HG03442 (cell line): Measurements from ENCODE around the gene DNM2.
"Not testable (repeated sequence)": the region's sequence is repeated elsewhere in the genome, so short reads cannot be mapped to it uniquely, and the experiment has no call there.

Source experiments
- ATAC-seq: cut with Tn5 transposase; IDR thresholded peaks from one replicate; pipeline ENCODE4 v1.9.1; 2021; ENCODE audit warnings: mild to moderate bottlenecking, moderate library complexity; ENCODE audit not compliant: unreplicated experiment

The DNM2 gene

DNA sequence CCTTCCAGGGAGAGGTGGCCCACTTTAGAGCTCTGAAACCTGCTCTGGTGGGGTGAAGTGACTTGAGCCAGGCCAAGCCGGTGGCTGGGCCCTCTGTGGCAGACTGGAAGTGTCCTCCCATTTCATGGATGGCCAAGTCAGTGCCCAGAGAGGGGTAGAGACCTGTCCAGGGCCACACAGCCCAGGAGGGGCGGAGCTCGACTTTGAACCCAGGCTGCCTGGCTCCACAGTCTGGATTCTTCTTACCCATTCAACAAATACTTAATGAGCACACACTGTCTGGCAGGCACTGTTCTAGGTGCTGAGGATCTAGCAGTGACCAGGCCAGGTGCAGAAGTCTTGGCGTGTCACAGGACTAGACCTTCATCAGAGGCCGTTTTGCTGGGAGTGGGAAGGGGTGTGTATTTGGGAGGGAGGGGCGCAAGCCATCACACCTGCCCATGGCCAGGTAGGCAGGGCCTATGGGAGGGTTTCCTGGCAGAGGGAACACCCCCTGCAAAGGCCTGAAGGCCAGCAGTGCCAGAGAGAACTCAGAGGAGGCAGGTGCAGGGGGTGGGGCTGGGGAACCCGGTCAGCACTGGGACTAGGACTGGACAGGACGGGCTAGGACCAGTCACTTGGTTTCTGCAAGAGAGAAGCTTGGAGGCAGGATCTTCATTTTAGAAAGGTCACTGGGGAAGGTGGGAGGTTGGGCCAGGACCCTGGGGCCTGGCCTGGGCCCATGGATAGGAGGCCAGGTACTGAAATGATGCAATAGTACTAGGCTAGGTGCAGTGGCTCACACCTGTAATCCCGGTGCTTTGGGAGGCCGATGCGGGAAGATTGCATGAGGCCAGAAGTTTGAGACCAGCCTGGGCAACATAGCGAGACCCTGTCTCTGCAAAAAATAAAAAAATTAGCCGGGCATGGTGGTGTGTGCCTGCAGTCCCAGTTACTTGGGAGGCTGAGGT lies 31.8 kb downstream of the DNM2 start:
- ATAC-seq = no peak

DNA sequence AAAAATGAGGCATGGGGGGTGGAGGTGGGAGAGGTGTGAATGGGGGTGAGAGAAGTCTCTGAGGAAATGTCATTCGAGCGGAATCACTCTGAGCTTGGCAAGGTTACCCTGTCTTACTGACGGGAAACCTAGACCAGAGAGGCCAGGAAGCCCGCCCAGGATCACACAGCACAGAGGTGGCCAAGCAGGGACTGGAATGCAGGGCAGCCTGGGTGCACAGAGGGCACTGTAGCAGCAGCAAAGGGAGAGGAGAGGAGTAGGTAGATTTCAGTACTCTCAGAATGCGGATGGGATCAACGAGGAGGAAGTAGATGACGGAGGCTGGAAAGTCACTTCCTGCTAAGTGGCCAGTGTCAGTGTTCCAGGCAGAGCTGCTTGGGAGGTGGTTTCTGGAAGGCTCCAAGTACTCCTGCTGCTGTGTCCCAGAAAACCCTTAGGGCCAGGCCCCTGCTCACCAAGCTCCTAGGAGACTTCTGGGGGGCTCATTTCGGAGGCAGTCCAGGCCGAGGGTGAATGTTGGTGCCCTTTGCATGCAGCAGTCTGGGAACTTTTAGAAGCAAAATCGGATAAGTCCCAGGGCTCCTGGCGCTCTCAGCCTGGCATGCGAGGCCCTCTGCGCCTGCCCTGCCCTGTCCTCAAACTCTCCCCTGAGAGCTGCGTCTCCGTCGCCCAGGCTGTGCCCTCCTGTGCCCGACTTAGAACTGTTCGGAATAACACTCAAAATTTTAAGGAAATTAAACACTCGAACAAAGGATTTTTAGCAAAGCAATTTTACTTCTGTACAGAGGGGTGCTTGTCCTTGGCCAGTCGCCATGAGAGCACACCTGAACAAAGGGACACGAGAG lies 33.5 kb downstream of the DNM2 start:
- ATAC-seq = no peak

DNA sequence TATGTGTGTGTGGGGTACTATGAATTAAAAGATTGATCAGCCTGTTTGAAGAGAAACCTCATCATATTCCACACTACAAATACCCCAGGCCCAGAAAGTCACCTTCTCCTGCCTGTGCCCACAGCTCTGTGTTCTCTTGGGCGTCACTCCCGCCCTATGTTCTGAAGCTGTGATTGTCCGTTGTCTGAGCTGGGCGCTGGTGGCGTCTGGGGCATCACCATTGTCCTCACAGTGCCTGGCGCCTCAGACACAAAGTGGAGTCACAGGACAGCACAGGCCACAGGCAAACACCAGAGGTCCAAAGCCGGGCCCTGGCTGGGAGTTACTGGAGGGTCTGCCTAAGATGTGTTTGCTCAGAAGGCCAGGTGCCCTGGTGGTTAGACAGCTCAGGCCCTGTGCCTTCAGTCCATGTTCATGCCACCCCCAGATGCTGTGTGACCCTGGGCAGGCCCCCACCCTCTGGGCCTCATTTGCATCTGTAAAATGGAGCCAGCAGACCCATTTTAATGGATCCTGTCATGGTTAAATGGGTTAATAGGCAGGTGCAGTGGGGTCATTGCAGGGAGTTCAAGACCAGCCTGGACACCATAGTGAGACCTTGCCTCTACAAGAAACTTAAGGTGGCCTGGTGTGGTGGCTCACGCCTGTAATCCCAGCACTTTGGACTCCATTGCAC lies 34.5 kb downstream of the DNM2 start:
- ATAC-seq = no peak

DNA sequence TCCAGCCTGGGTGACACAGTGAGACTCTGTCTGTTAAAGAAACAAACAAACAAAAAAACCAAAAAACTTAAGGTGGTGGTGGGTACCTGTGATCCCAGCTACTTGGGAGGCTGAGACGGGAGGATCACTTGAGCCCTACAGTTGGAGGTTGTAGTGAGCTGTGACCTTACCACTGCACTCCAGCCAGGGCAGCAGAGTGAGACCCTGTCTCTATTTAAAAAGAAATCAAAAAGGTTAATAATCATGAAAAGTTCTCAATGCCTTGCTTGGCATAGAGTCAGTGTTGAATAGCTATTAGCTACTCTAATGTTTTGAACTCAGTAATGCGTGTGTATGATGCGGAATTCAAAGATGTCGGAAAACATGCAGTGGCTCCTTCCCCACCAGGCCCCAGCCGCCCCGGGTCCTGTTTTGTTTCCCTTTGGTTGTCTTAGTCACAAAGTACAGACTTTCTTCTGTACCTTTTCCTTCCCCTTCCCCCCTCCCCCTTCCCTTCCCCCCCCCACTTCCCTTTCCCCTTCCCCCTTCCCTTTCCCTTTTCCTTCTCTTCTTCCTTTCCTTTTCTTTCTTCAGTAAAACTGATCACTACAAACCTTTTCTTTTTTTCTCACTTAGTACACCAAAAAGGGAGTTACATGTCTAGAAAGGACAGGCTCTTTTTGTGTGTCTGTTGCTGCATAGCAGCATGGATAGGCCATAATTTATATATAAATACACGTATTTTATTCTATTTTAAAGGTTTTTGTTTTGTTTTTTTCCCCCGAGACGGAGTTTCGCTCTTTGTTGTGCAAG lies 35.2 kb downstream of the DNM2 start:
- ATAC-seq = no peak

DNA sequence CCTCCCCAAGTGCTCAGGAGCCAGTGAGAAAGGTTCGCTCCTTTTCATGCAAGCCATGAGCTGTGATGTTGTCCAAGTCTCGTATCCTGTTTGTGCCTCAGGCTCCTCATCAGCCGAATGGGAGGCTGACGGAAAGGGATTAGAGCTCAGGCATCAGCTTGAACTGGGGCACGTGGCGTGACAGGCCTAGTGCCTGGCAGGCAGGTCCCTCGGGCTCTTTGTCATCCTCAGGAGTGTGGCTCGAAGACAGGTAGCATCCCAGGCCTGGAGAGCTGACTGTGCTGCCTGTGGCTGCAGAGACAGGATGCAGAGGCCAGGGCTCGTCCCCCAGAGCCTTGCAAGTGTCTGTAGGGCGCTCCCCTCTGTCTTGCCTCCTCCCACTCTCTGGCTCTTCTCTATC lies 38.5 kb downstream of the DNM2 start:
- ATAC-seq = no peak

DNA sequence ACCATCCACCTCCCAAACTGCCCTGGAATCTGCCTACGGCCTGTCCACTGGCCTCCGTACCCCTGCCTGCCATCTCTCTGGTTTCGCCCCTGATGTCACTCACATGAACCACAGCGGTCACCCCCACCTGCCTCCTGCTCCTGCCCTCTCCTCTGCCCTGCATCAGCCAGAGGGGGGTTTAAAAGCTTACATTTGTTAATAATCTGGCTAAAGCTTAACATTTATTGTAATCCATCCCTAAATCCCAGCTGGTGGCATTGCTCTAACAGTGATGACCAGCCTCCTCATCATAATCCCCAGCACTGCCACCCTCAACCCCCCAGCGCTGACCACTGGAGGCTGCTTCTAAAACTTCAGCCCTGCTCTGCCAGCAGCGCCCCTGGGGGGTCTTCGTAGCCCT lies 38.9 kb downstream of the DNM2 start:
- no peak for ATAC-seq

DNA sequence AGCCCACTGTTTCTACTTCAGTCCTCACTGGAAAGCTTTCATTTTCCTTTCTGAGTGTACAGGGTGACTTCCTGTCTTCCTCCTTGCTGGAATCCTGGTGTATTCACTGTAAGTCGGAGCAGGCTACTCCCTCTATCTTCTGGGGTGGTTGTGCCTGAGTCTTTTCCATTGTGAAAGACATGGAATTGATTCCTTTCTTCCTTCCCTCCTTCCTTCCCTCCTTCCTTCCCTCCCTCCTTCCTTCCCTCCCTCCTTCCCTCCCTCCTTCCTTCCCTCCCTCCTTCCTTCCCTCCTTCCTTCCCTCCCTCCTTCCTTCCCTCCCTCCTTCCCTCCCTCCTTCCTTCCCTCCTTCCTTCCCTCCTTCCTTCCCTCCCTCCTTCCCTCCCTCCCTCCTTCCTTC lies 40.2 kb downstream of the DNM2 start:
- ATAC-seq = not testable (repeated sequence)

DNA sequence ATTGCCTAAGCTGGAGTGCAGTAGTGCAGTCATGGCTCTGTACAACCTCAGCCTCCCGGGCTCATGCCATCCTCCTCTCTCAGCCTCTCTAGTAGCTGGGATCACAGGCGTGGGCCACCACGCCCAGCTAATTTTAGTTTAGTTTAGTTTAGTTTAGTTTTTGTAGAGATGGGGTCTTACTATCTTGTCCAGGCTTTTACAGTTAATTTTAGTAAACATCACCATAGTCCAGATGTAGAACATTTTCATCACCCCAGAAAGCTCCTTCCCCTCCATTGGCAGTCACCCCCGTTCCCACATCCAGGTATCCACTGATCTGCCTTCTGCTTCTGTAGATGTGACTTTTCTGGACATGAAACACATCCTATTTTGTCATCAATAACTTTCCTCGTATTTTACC lies 41.1 kb downstream of the DNM2 start:
- ATAC-seq = no peak

DNA sequence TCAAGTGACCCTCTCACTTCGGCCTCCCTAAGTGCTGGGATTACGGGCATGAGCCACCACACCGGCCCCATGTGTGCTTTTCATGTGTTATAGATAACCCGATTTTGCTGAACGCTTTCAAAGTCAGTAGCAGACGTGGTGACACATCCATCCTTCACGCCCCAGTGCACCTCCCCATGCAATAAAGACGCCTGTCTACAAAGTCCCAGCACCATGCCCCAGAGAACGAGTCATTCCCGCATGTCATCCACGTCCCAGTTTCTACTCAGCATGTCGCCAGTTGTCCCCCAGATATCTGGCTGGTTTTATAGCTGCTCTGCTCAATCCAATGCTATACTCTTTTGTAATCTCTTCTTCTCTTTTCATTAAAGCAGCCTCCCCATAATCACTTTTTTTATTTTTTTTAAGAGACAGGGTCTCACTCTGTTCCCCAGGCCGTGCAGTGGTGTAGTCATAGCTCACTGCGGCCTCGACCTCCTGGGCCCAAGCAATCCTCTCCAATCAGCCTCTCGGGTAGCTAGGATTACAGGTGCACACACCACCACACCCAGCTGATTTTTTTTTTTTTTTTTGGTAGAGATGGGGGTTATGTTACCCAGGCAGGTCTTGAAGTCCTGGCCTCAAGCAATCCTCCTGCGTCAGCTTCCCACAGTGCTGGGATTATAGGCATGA lies 42.5 kb downstream of the DNM2 start:
- peak; percentile 29 for ATAC-seq

DNA sequence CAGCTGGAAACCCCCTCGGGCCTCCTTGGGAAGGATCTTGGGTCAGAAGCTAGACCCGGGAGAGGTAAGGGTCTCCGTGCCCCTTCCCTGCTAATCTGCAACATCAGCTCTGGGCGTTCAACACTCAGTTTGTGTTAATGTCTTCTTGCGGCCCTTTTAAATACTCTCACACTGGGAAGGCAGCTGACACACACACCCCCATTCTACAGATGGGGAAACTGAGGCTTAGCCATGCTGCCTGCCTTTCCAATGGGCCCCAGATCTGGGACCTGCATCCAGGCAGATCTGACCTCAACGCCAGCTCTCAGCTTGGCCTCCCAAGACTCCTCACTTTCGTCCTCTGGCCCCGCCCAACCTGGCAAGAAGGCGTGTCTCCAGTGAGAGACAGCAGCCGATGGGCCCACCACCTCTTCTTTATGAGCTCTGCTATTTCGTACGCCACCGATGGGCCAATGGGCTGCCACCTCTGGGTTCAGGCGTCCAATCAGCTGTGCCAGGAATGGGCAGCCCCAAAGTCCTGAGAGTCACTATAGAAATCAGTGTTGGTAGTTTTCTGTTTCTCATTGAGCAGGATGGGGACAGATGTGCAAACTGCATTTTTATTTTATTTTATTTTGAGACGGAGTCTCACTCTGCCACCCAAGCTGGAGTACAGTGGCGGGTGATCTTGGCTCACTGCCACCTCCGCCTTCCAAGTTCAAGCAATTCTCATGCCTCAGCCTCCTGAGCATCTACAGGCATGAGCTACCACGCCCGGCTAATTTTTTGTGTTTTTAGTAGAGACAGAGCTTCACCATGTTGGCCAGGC lies 43.8 kb downstream of the DNM2 start:
- ATAC-seq = no peak

DNA sequence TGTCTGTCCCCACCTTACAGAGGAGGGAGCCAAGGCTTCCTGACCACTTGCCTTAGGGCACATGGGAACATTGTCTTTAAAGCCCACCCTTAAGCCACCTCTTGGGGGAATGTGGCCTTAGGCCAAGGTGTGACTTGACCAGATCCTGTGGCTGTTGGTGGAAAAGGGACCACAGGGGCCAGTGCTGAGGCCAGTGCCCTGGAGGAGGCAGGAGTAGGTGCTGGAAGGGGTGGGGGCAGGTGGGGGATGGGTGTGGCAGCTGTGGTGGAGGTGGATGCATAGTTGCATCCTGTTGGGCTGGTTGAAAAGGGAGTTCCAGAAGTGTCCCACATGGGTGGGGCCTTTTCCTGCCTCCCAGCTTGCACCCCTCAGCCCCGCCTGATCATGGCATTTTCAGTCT lies 44.8 kb downstream of the DNM2 start:
- no peak for ATAC-seq

DNA sequence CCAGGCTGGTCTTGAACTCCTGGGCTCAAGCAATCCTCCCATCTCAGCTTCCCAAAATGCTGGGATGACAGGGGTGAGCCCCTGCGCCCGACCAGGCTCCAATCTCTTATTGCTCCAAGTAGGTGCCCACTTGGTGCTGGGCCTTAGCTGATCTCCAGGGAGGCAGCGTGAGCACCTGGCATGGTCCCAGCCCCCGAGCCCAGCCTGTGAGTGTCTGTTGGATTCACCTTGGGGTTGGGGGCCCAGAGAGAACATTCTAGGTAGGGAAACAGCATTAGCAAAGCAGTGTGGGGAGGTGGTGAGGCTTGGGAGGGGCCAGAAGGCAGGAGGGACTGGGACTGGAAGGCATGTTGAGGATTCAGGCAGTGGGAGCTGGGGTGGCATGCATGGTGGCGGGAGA lies 45.5 kb downstream of the DNM2 start:
- ATAC-seq = no peak

DNA sequence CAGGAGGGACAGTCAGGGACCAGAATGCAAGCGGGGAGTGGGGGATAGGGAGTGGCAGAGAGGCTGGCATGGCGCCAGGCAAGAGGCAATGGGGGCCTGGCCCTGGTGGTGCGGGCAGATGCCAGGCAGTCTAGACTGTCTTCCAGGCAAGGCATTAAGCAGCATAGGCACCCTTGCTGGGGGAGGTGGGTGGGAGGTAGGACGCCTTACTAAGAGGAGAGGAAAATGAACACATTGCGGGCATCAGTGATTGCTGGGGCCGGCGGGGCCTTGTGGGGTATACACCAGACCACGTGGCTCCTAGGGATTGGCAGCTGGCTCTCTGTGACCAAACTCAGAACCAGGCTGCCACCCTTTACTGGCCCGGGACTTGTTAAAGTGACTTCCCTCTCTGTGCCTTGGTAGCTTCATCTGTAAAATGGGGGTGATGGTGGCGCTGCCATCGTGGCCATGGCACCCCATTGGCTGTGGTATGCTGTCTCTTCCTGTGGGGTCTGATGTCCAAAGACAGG lies 46.0 kb downstream of the DNM2 start:
- ATAC-seq = no peak

DNA sequence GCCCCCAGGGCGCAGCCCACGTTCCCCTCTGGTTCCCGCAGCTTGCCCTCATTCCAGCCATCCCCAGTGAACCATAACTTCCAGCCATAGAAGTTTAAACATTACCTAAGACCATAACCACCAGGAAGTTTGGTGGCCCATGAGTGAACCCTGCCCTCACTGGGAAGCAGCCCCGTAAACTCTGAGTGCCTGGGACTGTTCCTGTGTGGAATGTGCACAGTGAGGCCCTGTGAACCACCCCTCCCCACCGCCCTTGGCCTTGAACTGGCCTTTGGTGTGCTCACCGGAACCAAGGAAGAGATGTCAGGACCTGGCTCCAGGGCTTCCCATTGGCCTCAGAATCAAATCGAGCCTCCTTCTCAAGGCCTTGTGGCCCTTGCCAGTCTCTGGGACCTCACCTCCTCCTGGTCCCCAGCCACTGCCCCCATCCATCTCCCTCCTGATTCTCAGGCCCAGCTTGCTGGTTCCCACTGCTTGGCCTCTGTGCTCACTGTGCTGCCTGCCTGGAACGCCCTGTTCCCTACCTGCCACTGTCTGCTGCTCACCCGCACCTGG lies 46.5 kb downstream of the DNM2 start:
- ATAC-seq = no peak

DNA sequence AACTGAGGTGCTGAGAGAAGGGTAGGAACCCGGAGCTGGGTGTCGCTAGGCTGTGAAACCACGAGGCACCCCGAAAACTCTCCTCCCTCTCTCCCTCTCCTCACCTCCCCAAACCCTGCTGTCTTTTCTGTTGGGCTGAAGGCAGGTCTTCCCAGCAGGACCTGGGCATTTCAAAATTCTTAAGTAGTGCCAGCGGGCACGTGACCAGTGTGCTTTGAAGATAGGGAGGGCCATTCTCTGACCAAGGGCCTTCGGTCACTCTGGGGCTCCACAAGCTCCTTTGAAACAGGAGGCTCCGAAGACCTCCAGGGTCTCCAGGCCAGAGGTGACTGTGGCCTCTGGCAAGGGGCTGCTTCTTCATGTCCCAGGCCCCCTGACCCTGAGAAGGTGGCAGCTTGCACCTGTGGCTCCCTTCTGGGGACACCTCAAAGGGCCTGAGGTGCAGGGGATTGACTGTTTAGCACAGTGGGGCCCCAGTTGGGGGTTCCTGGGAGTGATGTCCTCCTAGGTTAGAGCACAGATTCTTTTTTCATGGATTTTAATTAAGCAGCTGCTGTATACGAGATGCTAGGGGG lies 48.3 kb downstream of the DNM2 start:
- ATAC-seq = no peak

DNA sequence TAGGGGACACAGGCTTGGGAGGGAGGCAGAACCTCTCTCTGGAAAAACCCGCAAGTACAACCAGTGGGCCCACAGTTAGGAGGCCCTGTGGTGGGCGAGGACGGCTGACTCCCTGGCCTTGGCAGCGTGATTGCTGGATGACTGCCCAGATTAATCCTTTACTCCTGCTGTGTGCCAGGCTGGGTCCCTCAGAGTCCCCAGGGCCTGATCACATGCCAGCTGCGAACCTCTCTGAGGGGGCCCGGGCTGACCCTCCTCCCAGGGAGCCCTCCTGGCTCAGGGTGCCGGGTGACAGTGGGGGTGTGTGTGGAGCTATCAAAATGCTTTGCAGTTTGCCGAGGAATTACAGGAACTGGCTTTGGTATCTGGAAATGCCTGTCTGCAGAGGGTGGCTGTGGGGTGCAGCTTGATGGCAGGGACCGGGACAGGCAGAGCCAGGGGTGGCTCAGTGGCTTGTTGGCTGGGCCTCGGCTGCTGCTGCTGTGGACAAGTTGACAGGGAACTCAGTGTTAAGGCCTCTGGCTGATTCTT lies 48.9 kb downstream of the DNM2 start:
- ATAC-seq = no peak

DNA sequence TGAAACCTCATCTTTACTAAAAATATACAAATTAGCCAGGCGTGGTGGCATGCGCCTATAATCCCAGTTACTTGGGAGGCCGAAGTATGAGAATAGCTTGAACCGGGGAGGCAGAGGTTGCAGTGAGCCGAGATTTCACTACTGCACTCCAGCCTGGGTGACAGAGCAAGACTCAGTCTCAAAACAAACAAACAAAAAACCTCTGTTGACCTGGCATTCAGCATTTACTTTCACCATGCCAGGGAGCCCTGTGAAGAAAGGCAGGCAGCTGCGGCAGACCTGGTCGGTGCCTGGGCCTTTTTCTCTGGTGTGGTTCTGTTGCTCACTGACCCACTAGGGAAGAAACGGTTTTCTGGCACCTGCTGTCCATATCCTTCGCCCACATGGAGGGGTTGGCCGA lies 49.8 kb downstream of the DNM2 start:
- no peak for ATAC-seq

DNA sequence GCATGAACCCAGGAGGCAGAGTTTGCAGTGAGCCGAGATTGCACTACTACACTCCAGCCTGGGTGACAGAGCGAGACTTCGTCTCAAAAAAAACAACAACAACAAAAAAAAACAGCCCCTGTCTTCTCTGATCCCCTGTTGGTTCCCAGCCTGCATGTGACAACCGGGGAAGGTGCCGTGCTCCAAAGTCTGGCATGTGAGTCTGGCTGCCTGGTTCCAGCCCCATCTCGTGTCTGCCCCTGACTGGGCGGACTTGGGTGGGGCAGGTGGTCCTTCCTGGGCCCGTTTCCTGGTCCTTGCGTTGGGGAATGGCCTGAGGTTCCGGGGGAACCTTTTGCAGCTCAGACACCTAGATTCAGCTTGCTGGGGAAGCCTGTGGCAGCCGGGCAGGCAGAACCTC lies 50.5 kb downstream of the DNM2 start:
- ATAC-seq = no peak
